GM12874 (cell line): ENCODE data around the gene CTDSPL.

ENCODE experiments used
- CTCF ChIP-seq: IDR thresholded peaks from 2 replicates; pipeline ENCODE4 v1.5.1; 2011; ENCODE audit warnings: low read depth, mild to moderate bottlenecking, control low read depth, low read length, moderate library complexity; ENCODE audit not compliant: insufficient read depth

Gene CTDSPL

GRCh38 chr3:37909067-37909911 is 47.6 kb downstream of the CTDSPL start:
- no peak for TF ChIP-seq CTCF

DNA sequence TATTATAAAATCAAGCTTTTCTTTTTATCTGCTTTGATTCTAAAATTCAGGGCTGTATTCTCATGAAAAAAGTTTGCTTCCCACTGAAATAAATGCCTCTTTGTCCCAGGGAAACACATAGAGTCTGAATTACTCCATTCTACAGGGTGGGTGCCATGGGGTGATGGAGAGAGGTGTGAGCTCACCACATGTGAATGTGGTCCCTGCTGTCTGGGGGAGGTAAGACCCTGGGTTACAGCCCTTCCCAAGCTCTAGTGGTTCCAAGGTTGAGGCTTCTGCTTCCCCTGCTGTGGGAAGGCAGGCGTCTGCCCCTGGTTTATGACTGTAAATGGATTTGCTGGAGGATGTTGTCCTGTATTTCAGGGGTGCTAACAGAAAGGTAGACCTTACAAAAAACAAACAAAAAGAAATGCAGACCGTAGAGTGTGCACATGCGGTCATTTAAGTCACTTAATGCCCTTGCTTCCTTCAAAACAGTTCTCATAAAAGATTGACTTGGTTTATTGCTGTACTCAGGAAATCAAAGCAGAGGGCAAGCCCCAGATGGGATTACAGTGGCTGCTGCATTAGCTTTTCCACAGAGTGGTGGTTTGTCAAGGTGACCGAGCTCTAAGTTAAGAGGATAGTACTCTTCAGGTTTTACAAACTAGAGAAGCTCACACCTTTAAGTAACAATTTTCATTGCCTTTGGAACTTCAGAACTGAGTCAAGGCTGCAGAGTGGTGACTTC is 49.2 kb downstream of the CTDSPL start:
- no peak for TF ChIP-seq CTCF

DNA sequence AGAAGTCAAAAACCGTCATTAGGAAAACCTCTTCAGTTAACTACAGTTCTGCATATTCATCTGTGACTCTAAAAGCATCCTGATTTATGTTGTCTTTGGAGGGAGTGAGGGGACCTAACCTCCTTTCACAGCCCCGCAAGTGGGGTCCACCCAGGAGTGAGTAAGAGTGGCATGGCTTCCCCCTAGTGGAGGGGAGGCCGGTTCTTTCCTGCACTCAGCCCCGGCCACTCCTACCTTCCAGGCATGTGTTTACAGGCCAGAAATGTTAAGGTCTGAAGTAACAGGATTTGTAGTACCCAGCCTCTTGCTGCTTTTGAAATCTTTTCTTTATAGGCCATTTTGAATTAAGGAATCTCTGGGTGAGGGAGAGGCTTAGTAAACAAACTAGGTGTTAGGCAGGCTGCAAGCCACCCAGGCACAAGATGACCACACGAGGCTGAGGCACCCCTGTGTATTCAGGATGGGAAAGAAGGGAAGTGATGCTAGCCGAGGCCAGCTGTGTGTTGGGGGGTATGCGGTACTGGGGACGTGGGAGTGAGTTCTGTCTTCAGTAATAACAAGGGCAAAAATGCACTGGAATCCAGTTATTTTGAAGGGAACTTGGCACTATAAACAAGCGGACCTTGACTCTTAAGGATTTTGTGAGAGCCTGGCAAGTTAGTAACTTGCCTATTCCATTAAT is 50.5 kb downstream of the CTDSPL start:
- TF ChIP-seq CTCF = no peak

GRCh38 chr3:37913522-37913921 is 51.8 kb downstream of the CTDSPL start:
- TF ChIP-seq CTCF = no peak

DNA sequence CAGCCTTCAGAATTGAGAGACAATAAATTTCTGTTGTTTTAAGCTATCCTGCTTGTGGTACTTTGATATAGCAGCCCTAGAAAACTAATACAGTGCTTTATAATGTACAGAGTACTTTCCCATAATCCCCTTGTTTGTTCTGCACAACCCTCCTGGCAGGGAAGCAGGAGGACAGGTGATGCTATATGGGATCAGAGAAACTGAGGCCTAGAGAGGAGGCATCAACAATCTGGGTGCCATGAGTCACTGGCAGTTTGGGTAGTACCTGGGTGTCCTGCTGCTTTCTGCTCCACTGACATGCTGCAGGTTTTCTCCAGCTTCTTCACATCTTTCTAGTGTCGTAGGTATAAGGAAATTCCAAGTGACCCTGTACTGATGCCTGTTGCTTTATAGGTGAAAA is 55.0 kb downstream of the CTDSPL start:
- no peak for TF ChIP-seq CTCF

GRCh38 chr3:37918627-37919026 is 56.9 kb downstream of the CTDSPL start:
- no peak for TF ChIP-seq CTCF

GRCh38 chr3:37920156-37920699 is 58.5 kb downstream of the CTDSPL start:
- TF ChIP-seq CTCF = no peak
